GM23248 (cell line): ENCODE data around the gene ZMIZ1.

Experiments used
- EZH2 ChIP-seq: fragments of 200-600 bp; sonication (generic); IDR thresholded peaks from 2 replicates; pipeline ENCODE4 v1.6.1; 2018; ENCODE audit warnings: antibody characterized with exemption, mild to moderate bottlenecking; ENCODE audit not compliant: insufficient read depth, poor library complexity, severe bottlenecking
- EZH2phosphoT487 ChIP-seq: fragments of 200-600 bp; sonication (generic); IDR thresholded peaks from 2 replicates; pipeline ENCODE4 v1.6.1; 2018; ENCODE audit warnings: antibody characterized with exemption, moderate library complexity, mild to moderate bottlenecking, low read depth; ENCODE audit not compliant: insufficient read depth

DNA sequence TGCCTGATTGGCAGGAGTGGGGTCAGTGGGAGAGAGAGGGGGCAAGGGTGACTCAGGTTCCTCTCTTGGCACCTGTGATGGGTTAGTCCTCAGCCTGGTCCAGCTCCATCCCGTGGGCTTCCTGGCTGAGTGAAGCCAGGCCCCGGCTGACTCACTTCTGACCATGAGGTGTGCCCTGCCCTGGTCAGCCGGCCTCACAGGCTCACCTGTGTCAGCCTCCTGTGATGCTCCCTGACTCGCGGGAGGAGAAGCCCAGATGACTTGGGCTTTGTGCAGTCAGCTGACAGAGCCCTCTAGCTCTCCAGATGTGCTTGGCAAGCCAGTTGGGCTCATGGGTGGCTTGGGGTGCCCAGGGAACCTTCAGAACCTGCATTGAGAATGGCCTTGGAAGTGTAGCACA lies 262.5 kb downstream of the ZMIZ1 start:
- TF ChIP-seq EZH2 (no peak), EZH2phosphoT487 (no peak)
